ENCODE measurements around the gene COL27A1.

COL27A1 gene

DNA sequence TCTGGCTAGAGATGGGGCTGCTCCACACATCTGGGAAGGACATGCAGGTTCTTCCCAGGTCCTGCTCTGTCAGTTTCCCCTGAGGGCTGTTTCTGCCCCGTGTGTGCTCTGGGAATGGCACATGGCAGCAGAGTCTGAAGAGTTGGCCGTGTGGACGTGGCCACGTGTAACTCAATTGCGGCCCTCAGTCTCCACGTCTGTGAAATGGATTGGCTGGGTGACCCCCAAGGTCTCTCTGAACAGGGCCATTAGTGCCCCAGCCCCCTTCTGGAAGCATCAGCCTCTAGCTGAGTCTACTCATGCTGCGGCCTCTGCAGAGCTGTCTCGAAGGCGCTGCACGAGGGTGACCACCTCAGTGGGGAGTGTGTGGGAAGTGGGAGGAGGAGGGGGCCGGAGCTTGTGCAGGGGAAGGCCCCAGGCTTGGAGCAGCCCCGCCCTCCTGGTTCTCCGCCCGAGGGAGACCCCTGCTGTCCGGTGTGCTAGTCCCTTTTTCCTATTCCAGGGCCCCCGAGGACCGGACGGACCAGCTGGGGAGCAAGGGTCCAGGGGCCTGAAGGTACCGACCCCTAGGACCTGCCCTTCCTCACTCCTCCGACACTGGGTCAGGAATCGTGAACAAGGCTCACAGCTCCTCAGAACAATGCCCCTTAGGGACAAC lies 108.6 kb downstream of the COL27A1 start:
- DNase-seq (ENCODE audit: extremely low read depth, low read depth): no peak
- TF ChIP-seq, protein P1, sequence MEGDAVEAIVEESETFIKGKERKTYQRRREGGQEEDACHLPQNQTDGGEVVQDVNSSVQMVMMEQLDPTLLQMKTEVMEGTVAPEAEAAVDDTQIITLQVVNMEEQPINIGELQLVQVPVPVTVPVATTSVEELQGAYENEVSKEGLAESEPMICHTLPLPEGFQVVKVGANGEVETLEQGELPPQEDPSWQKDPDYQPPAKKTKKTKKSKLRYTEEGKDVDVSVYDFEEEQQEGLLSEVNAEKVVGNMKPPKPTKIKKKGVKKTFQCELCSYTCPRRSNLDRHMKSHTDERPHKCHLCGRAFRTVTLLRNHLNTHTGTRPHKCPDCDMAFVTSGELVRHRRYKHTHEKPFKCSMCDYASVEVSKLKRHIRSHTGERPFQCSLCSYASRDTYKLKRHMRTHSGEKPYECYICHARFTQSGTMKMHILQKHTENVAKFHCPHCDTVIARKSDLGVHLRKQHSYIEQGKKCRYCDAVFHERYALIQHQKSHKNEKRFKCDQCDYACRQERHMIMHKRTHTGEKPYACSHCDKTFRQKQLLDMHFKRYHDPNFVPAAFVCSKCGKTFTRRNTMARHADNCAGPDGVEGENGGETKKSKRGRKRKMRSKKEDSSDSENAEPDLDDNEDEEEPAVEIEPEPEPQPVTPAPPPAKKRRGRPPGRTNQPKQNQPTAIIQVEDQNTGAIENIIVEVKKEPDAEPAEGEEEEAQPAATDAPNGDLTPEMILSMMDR (IDR thresholded peaks at IDR 0.05; ENCODE audit: low read depth, low read length, missing control alignments): peak; percentile 40
- no peak overlapping the region for H3K4me3 ChIP-seq (replicated peaks; ENCODE audit: low read depth, low read length)

DNA sequence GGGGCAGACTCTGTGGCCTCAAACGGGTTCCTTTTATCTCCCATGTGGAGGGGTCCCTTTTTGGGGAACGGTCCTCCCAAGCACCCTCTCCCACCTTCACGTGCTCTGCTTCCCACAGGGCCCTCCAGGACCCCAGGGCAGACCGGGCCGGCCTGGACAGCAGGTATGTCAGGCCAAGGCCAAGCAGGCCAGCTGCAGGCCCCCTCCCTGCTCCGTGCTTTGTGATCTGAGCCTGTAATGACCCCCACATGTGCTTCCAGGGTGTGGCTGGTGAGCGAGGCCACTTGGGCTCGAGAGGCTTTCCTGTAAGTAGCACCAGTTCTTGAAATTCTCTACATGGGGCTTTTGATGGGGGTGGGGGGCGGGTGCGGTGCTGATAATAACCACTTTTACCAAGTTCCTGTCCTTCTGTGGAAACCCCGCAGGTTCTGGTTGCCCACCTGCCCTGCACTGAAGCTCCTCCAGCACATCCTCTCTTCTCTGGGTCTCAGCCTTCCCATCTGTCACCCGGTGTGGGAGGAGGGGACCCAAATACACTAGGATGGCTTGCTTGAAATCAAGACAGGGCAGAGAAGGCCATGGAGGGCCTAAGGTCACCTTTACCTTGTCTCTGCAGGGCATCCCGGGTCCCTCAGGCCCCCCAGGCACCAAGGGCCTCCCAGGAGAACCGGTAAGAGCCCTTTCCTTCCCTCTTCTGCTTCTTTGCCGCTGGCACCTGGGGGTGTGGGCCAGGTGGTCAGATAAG lies 109.6 kb downstream of the COL27A1 start:
- no peak for DNase-seq (ENCODE audit: extremely low read depth, low read depth)
- TF ChIP-seq, protein P1 (IDR thresholded peaks at IDR 0.05; ENCODE audit: low read depth, low read length, missing control alignments): no peak
- H3K4me3 ChIP-seq (replicated peaks; ENCODE audit: low read depth, low read length): no peak overlapping the region

DNA sequence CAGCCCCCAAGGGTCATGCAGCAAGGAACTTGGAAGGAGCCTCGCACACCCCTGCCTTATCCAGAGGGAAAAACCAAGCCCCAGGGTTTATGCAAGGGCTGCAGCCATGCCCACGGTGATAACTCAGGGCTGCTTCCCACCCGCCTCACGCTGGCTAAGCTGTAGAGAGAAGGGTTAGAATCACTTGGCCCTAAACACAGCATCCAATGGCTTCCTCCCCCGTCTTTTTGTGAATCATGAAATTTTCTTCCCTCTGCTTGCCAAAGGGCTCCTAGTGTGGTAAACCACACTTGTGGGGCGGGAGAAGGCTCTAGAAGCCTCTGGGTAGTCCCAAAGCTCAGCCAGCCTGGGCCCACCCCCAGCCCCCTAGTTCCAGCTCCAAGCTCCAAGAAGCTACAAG lies 111.6 kb downstream of the COL27A1 start:
- DNase-seq (ENCODE audit: extremely low read depth, low read depth): no peak
- no peak overlapping the region for H3K4me3 ChIP-seq (replicated peaks; ENCODE audit: low read depth, low read length)
- TF ChIP-seq, protein P1 (IDR thresholded peaks at IDR 0.05; ENCODE audit: low read depth, low read length, missing control alignments): no peak

DNA sequence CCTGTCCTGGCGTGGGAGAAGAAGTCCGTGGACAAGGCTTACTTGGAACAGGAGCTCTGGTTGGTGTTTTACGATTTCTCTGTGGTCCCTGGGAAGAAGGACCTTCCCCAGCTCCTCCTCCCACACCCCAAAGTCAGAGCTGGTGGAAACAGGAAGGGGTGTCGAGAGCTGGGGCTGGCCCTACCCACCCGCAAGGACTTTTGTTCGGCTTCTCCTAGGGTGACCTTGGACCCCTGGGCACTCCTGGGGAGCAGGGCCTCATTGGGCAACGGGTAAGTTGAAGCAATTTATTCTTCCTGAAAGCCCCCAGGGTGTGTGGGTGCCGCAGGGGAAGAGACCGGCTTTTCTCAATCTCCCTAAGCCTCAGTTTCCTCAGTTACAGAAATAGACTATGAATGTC lies 113.7 kb downstream of the COL27A1 start:
- no peak for DNase-seq (ENCODE audit: extremely low read depth, low read depth)
- TF ChIP-seq, protein P1 (IDR thresholded peaks at IDR 0.05; ENCODE audit: low read depth, low read length, missing control alignments): no peak
- no peak overlapping the region for H3K4me3 ChIP-seq (replicated peaks; ENCODE audit: low read depth, low read length)

DNA sequence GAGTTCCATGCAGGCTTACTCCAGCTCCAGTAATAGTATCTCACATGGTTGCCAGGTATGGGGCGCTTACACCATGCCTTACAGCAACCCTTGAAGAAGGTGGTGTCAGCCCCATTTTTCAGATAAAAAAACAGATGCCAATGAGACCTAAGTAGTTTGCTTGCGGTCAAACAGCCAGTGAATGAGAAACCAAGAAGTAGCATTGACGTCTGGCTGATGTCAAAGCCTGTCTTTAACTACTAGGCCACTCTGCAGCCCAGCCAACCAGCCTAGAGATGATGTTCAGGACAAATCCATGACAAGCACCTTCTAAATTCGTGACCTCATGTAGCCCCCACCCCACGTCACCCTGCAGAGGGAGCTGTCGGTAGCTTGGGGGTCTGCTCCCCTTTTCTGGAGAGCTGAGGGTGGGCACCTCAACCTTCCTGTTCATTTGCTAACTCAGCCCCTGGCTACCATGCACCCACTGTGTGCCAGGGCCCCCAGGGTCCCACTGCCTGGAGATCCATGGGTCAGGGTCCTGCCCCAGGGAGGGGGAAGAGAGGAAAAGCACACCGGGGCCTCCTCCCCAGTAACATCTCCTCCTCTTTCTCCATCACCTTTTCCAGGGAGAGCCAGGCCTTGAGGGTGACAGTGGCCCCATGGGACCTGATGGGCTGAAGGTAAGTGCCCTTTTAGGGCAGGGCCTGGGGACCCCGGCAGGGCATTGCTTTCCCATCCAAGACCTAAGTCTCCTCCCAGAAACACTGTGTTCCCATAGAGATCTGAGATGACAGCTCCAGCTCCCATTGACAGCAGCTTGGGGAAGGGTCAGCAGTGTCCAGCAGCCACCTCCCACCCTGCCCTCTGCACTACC lies 115.0 kb downstream of the COL27A1 start:
- H3K4me3 ChIP-seq (replicated peaks; ENCODE audit: low read depth, low read length): no peak overlapping the region
- no peak for DNase-seq (ENCODE audit: extremely low read depth, low read depth)
- TF ChIP-seq, protein P1 (IDR thresholded peaks at IDR 0.05; ENCODE audit: low read depth, low read length, missing control alignments): no peak

DNA sequence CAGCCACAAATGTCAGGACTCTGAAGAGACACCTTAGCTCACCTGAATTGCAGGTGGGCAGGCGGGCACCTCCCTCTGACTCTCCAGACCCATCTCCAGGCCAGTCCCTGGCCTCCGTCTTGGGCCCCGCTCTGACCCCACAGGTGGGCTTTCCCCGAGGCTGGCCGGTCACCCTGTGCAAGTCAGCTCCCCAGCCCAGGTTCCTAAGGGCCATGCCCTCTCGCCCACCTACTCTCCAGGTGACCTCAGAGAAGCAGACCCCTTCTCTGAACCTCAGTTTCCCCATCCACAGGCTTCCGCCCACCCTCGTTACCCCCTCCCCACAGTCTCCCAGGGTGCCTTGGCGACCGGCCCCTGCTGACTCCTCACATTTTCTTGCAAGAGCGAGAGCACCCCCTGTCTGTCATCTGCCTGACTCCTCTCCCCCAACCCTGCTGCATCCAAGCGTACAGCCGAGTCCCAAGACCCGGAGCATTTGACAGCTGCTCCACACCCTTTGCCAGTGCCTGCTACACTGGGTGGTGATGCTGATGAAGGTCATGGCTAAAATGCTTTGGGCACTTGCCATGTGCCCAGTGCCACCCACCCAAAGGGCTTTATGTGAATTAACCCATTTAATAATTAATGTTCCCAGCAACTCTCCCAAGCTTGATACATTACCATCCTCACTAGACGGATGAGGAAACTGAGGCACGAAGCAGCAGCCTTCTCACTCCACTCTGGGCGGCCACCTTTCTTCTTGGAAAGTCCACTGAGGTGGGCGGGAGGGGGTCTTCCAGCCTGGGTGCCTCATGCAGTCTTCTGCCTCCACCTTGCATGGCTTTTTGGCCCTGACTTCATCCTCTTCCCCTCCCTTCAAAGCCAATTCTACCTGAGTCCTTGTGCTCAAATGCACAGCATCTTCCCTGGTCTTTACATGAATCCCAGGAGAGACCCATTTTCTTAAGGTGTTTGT lies 116.5 kb downstream of the COL27A1 start:
- no peak for DNase-seq (ENCODE audit: extremely low read depth, low read depth)
- TF ChIP-seq, protein P1 (IDR thresholded peaks at IDR 0.05; ENCODE audit: low read depth, low read length, missing control alignments): peak; percentile 45
- no peak overlapping the region for H3K4me3 ChIP-seq (replicated peaks; ENCODE audit: low read depth, low read length)

Measured in HFF-Myc (cell line).